Lower leg skin (tissue), 3 donors: Measurements from ENCODE around the gene STAMBPL1.

Source experiments
- POLR2A ChIP-seq, 2 donors: fragments of 450-650 bp; IDR thresholded peaks; one replicate each; pipeline ENCODE4 v1.6.1; 2016 to 2017; ENCODE audit warnings: antibody characterized with exemption in 2 of 2, mild to moderate bottlenecking in 1 of 2, moderate library complexity in 1 of 2
- TF ChIP-seq, protein P1 (sequence below), 3 donors: fragments of 450-650 bp; IDR thresholded peaks; one replicate each; pipeline ENCODE4 v1.5.1; 2016; ENCODE audit warnings: antibody characterized with exemption in 3 of 3, mild to moderate bottlenecking in 3 of 3, moderate library complexity in 2 of 3

DNA sequence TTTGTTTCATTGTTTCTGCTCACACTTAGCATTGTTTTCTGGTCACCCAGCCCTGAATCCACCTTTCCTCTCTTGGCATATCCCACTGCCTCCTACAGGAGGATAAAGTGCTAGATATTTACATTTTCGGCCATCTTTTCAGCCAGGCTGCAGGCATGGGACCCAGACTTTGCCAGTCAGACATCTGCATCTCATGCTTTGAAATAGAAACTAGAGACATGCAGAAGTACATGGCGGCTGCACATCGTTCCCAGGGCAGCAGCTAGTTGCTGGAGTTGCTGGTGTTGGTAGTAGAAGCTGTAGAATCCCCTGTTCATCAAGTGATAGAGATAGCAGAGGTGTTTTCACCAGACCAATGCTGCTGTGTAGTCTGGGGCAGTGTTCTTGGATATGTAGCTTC lies 18.7 kb downstream of the STAMBPL1 start:
- TF ChIP-seq, protein P1, sequence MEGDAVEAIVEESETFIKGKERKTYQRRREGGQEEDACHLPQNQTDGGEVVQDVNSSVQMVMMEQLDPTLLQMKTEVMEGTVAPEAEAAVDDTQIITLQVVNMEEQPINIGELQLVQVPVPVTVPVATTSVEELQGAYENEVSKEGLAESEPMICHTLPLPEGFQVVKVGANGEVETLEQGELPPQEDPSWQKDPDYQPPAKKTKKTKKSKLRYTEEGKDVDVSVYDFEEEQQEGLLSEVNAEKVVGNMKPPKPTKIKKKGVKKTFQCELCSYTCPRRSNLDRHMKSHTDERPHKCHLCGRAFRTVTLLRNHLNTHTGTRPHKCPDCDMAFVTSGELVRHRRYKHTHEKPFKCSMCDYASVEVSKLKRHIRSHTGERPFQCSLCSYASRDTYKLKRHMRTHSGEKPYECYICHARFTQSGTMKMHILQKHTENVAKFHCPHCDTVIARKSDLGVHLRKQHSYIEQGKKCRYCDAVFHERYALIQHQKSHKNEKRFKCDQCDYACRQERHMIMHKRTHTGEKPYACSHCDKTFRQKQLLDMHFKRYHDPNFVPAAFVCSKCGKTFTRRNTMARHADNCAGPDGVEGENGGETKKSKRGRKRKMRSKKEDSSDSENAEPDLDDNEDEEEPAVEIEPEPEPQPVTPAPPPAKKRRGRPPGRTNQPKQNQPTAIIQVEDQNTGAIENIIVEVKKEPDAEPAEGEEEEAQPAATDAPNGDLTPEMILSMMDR (IDR thresholded peaks at IDR 0.05) = no peak
- no peak for TF ChIP-seq POLR2A (IDR thresholded peaks at IDR 0.05)
